Astrocyte of the spinal cord (primary cell): ENCODE measurements around the gene UPF1.

Experiments used
- DNase-seq: peaks from one replicate; pipeline ENCODE4 v3.0.0; 2011; ENCODE audit warnings: low read depth, low spot score
- H3K4me3 ChIP-seq: 2 replicates; pipeline ENCODE4 v1.5.1; 2011; ENCODE audit warnings: low read depth, mild to moderate bottlenecking, low read length, moderate library complexity
- CTCF ChIP-seq: IDR thresholded peaks from 2 replicates; pipeline ENCODE4 v1.5.1; 2012; ENCODE audit warnings: low read depth, mild to moderate bottlenecking, low read length, inconsistent platforms
- in situ Hi-C: cut with HindIII; loops from 2 replicates; pipeline ENCODE4 v1.10.0; 2017; ENCODE audit warnings: low sequenced_read_pairs

Gene UPF1

GRCh38 chr19:18904334-18905057 lies 72.7 kb downstream of the UPF1 start:
- in situ Hi-C loops: no loop called here
- DNase-seq: no peak
- no peak for TF ChIP-seq CTCF
- no peak overlapping the region for H3K4me3 ChIP-seq

- no peak for TF ChIP-seq CTCF
- no peak for DNase-seq
- H3K4me3 ChIP-seq: no peak overlapping the region
- in situ Hi-C loops: no loop called here
Measured at GRCh38 chr19:18905058-18905456, 73.3 kb downstream of the UPF1 start.

GRCh38 chr19:18905513-18906236 lies 73.9 kb downstream of the UPF1 start:
- TF ChIP-seq CTCF: no peak
- DNase-seq: no peak
- in situ Hi-C loops: no loop called here
- H3K4me3 ChIP-seq: no peak overlapping the region

- no peak for TF ChIP-seq CTCF
- in situ Hi-C loops: no loop called here
- H3K4me3 ChIP-seq: no peak overlapping the region
- DNase-seq: no peak
Measured at GRCh38 chr19:18906605-18907519, 75.1 kb downstream of the UPF1 start.

- in situ Hi-C loops: no loop called here
- DNase-seq: no peak
- no peak for TF ChIP-seq CTCF
- no peak overlapping the region for H3K4me3 ChIP-seq
Measured at GRCh38 chr19:18908917-18909619, 77.3 kb downstream of the UPF1 start.

- no peak overlapping the region for H3K4me3 ChIP-seq
- TF ChIP-seq CTCF: no peak
- no peak for DNase-seq
- in situ Hi-C loops: no loop called here
Measured at GRCh38 chr19:18910010-18910409, 78.3 kb downstream of the UPF1 start.
